ENCODE results near the gene PIH1D1.

PIH1D1 gene

DNA sequence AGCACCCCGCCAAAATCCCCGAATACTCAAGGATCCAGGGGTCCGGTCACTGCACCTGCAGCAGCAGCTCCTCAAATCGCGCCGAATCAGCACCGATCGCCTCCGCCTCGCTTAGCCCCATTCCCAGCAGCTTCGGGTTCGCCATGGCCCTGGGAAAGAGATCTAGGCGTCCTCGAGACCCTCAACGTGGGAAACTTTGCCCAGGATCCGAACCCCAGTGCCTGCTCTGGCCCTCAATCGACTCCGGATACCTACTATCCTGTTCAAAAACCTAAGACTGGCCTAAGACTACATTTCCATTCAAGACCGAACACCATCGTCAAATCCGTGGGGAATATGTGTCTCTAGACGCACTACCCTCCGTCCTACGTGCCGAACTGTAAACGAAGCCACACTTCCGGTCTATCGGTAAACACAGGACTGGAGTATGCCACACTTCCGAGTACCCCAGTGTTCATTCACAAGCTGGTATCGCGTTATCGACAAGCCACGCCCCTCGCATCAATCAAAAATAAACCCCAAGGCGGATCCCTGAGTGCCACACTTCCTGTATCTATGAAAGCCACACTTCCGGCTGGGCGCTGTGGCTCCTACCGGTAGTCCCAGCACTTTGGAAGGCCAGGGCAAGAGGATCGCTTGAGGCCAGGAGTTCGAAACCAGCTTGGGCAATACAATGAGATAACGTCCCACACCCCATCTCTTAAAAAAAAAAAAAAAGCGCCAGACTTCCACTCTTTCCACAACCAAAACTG, at the start of gene PIH1D1:
Gene PIH1D1, minus strand, starts transcription at position 385 of the 752 bp plus-strand sequence. Its CDS starts 240 bp downstream, at position 145.
- peak; percentile 100 for DNase-seq

DNA sequence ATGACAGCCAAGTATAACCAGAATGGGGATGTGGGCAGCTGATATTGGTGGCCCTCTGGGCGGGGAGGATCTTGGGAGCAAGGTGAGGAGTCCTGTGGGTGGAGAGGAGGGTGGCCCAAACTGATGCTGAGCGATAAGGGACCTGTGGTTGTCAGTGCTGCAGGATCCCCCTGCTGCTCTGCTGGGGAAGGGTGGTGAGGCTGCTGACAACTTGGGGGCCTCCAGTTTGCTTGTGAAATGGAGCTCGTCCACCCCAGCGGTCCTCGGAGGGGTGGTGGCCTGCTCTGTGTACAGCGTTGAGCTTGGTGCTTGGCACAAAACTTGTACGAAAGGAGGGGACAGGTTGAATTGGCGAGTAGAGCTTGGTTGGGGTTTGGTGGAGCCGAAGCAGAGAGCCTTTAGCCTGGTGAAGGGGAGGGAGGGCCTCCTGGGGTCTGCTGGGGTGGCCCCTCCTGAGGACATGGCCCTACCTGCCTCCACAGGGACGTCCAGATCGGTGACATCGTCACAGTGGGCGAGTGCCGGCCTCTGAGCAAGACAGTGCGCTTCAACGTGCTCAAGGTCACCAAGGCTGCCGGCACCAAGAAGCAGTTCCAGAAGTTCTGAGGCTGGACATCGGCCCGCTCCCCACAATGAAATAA, 47.5 kb upstream of the PIH1D1 start:
- no peak for DNase-seq

DNA sequence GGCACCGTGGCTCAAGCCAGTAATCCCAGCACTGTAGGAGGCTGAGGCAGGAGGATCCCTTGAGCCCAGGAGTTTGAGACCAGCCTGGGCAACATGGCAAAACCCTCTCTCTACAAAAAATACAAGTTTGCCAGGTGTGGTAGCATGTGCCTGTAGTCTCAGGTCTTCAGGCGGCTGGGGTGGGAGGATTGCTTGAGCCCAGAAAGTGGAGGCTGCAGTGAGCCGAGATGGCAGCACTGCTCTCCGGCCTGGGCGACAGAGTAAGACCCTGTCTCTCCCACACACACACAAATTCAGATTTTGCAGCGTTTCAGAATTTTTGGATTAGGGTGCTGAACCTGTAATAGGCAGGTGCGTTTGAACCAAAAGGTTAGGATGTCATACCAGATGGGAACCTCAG, 46.9 kb upstream of the PIH1D1 start:
- DNase-seq: no peak

DNA sequence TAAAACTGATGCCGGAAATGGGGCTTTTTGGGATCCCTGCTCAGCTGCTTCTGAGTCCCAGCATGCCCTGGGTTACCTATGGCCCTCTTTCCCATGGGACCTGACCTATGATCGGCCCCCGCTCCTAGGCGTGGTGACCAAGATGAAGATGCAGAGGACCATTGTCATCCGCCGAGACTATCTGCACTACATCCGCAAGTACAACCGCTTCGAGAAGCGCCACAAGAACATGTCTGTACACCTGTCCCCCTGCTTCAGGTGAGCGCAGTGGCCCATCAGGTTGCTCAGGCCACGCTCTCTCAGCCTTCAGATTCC, 46.1 kb upstream of the PIH1D1 start:
- no peak for DNase-seq

DNA sequence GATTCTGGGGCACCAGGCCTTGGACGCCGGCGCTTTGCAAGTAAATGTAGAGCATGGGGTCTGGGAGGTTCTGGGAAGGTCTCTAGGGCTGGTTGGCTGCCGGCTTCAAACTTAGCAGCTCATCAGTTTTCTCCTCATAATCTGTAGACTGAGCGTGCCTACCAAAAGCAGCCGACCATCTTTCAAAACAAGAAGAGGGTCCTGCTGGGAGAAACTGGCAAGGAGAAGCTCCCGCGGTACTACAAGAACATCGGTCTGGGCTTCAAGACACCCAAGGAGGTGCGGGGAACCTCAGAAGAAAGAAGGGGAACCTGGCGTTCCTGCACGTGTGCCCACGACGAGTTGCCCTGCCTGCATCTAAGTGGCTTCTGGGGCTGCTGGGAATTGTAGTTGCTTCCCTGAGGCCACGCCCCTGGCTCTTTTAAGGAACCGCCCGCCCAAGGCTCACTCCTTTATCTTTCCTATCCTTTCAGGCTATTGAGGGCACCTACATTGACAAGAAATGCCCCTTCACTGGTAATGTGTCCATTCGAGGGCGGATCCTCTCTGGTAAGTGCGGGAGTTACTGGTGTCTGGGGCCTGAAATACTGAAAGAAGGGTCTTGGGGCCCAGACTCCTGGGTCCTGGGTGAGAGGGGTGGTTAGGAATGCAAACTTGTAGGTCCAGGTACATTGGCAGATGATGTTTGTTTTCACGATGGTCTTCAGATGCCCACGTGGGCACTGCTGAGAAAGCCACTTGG, 45.6 kb upstream of the PIH1D1 start:
- DNase-seq: peak; percentile 59

DNA sequence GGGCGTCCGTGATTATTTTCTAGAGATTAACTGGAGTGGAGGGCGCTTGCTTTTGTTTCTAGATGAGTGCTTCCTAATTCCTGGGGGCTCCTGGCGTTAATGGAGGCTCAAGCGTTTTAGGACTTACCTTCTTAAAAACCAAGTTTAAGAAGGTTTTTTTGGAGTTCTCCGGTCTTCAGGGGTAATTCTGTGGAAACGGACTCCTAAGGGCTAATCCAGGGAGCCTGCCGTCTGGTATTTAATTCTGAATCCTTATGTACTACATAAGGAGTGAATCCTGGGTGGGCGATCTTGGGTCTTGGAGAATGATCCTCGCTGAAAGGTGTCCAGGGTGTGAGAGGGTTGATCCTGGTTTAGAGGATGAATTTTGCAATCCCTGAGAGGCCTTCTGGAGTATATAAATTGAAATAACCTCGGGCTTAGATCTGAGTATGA, 45.0 kb upstream of the PIH1D1 start:
- no peak for DNase-seq

DNA sequence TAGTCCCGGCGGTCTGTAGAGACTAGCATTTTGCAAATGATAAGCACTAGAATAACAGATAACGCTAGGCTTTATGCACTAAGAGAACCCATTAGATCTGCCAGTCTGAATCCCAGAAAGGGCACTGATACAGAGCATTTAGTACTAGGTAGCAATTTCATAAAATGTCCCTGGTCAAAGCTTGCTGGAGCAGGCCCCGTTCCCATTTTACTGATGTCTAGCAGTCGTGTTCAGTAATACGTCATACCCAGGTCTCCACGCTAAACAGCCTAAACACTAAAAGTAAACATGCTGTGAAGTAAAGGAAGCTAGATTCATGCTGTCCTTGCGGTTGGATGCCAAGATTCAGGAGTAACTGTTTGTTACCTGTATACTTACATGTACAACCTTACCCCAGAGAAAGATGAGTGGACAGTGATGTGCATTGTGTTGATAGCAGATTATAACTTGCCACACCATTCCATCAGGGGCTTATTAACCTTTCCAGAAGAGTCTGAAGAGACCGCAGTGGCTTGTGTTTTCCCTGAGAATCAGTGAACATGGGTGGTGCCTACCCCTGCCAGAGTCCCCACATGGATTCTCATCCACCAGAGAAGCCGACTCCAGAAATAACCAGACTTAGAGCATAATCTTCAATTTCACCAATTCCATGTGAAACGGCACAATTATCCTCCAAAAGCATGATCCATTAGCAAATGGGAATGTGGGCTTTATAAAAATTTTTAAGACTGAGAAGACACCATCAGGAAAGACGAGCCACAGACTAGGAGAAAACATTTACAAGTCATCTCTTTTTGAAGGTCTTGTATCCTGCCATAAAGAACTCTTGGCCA, 41.2 kb upstream of the PIH1D1 start:
- peak; percentile 39 for DNase-seq

DNA sequence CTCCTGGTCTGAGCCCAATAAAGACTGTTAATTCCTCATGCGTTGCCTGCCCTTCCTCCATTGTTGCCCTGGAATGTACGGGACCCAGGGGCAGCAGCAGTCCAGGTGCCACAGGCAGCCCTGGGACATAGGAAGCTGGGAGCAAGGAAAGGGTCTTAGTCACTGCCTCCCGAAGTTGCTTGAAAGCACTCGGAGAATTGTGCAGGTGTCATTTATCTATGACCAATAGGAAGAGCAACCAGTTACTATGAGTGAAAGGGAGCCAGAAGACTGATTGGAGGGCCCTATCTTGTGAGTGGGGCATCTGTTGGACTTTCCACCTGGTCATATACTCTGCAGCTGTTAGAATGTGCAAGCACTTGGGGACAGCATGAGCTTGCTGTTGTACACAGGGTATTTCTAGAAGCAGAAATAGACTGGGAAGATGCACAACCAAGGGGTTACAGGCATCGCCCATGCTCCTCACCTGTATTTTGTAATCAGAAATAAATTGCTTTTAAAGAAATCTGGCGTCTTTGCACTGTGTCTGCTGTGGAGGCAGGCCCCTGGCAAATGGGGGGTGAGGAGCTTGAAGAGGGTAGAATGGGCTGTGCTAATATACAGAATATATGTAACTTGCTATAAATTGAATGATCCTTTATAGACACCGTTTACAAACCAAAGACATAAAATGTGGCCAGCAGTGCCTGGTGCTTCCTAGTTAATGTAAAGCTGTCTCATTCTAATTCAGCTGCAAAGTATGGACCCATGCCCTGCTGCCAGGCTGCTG, 40.4 kb upstream of the PIH1D1 start:
- no peak for DNase-seq

DNA sequence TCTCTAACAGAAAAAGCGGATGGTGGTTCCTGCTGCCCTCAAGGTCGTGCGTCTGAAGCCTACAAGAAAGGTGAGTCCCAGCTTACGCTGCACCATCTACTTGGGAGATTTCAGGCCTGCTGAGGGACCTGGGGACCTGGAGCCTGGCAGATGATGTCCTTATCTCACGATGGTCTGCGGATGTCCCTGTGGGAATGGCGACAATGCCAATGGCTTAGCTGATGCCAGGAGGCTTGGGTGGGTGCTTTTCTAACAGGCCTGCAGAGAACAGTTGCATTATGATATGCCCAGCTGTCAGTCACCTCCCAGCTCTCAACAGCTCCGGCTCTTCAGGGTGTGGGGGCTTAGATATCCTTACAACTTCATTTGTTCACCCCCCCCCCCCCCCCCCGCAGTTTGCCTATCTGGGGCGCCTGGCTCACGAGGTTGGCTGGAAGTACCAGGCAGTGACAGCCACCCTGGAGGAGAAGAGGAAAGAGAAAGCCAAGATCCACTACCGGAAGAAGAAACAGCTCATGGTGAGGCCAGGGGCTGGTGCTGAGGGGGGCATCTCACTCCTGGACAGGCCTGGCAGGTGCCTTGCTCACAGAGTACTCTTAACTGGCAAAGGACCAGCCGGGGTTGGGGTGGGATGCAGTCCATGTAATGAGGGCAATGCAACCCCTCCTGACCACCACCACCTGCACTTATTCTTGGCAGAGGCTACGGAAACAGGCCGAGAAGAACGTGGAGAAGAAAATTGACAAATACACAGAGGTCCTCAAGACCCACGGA, 39.6 kb upstream of the PIH1D1 start:
- no peak for DNase-seq

DNA sequence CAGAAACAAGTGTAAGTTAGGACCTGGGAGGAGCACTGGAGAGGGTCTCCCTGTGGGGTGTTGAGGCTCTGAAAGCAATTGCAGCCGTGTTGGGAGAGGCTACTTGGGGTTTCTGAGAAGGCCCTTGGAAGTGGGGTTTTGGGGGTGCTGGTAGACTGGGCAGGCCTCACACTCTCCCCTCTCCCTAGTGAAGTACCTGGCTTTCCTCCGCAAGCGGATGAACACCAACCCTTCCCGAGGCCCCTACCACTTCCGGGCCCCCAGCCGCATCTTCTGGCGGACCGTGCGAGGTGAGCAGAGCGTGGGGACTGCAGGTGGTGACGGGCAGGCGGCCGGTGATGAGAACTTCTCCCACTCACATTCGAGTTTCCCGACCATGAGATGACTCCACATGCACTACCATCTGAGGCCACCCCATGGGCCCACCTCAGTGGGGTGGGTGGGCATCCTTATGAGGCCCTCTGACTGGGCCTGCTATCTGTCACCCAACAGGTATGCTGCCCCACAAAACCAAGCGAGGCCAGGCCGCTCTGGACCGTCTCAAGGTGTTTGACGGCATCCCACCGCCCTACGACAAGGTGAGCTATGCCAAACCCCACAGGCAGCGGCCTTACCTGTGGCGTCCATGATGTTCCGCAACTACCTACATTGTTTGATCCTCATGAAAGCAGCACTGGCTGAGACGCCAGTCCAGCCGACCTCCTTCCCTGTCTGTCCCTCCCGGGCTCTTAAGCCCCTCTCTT, 38.8 kb upstream of the PIH1D1 start:
- DNase-seq: no peak

DNA sequence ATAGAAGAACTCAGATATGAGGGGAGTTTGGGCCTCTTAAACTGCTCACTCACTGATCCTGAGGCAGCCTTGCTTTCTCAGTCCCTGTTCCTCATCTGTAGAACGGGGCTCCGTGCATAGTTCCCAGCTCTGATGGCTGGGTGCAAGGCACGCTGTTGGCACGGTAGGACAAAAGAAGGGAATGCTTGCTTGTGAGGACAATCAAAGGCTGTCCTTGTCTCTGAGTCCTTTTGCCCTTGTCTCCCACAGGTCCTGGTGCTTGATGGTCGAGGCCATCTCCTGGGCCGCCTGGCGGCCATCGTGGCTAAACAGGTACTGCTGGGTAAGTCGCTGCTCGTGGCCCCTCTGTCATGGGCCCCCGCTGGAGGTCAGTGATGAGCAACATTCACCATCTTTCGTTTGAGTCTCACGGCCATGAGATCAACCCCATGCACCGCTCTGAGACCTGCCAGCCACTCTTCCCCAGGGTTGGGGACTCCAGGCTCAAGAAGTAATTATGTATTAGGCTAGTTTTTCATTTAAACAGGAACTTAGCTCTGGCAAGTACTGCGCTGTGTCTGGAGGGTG, 38.1 kb upstream of the PIH1D1 start:
- no peak for DNase-seq

DNA sequence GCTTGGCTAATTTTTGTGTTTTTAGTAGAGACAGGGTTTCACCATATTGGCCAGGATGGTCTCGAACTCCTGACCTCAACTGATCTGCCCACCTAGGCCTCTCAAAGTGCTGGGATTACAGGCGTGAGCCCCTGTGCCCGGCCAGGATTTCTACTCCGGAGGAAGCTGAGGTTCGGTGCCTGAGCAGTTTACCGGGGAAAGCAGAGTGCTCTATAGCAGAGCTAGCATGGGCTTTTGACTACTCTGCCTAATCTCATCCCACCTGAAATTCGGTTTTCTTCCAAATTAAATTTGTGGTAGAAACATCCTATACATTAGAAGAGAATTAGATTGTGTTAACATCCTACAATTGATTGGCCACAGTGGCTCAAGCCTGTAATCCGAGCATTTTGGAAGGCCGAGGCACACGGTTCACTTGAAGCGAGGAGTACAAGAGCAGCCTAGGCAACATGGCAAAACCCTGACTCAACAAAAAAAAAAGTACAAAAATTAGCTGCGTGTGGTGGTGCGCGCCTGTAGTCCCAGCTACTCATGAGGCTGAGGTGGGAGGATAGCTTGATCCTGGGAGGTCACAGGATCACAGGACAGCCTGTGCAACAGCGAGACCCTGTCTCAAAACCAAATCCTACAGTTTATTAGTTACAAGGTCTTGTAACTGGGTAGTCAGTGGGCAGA, 37.4 kb upstream of the PIH1D1 start:
- no peak for DNase-seq

DNA sequence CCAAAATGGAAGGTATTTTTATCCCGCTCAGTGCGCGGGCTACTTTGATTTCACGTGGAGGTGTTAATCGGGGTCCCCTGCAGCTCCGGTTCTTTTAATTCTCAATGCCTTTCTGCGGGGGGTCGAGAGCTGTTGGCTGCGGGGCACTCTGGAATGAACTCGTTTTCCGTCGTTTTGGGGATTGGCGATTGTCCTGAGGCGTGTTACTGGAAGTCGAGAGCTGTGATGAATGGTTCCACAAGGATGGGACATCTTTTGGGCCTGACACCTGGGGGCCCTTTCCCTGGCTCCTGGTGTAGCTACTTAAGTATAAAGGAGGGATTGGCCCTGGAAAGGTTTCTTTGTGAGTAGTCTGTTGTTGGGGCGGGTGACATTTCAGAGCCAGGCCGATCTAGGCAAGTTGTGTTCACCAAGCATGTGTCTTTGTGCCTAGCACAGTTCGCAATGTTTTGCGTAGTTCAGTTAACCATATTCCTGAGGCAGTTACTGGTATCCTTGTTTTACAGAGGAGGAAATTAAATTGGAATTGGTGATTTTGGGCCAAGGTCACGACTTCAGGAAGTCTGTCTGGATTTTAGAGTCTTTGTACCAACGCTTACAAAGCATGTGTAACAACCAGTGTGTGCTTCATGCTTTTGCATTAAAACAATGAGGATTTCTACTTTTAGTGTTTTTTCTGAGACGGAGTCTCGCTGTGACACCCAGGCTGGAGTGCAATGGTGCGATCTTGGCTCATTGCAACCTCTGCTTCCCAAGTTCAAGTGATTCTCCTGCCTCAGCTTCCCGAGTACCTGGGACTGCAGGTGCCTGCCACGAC, 36.6 kb upstream of the PIH1D1 start:
- DNase-seq: no peak

DNA sequence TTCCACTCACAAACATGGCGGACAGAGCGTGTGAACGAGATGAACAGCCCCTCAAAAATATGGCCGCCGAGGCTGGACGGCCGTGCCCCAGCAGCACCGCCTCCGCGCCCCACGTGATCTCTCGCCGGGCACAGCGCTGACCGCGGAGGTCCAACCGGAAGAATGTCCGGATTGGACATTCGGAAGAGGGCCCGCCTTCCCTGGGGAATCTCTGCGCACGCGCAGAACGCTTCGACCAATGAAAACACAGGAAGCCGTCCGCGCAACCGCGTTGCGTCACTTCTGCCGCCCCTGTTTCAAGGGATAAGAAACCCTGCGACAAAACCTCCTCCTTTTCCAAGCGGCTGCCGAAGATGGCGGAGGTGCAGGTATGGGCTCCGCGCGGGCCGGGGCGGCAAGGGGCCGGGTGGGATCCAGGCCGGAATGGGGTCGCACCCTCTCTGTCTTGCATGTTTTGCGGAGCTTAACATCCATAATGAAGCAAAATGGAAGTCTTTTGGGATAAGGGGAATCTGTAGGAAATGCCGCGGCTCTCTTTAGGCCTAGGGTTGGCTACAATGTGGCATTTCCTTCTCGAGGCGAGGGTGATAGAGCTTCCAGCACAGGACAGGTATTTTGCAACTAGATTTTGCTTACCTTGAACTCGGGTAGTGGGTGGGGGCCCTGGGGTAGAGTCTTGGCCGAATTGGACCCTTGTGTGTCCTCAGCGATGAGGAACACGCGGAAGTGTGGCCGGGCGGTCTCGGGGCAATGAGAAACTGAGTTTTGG, 35.8 kb upstream of the PIH1D1 start, which contains the start of gene RPL13A:
Gene RPL13A, plus strand, starts transcription at position 332 of the 769 bp plus-strand sequence. Its CDS starts 22 bp downstream, at position 354.
- peak; percentile 99 for DNase-seq

DNA sequence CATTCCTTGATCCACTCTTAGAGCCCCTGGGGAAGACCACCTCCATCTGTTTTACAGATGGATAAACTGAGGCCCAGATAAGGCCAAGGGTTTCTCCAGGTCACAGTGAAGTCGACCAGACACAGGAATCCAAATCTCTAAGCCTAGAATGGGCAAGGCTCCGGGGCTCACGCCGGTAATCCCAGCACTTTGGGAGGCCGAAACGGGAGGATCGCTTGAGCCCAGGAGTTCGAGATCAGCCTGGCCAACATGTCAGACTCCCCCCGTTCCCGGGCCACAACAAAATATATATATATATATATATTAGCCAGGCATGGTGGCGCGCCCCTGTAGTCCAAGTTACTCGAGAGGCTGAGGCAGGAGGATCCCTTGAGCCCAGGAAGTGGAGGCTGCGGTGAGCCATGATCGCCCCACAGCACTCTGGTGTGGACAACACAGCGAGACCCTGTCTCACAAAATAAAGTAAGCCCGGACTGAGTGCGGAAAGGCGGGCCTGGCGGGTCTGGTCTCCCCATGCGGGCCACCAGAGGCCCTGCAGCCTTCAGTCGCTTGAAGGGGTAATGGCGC, 35.2 kb upstream of the PIH1D1 start:
- DNase-seq: no peak

DNA sequence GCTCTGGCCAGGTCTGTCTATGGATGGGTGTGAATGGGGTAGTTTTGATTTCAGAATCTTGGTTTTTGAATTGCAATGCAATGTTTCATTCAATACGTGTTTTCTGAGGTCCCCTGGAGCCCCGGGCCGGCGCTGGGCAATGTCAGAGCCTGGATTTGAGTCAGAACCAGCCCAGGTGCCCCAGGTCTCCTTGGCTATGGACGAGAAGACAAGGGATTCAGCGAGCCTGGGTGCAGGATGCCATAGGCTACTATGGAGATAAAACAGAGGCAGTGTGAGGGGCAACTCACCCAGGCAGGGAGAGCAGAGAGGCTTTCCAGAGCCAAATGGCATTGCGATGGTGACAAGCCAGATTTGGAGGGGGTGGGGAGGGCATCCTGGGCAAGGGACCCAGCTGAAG, 34.6 kb upstream of the PIH1D1 start:
- DNase-seq: no peak

DNA sequence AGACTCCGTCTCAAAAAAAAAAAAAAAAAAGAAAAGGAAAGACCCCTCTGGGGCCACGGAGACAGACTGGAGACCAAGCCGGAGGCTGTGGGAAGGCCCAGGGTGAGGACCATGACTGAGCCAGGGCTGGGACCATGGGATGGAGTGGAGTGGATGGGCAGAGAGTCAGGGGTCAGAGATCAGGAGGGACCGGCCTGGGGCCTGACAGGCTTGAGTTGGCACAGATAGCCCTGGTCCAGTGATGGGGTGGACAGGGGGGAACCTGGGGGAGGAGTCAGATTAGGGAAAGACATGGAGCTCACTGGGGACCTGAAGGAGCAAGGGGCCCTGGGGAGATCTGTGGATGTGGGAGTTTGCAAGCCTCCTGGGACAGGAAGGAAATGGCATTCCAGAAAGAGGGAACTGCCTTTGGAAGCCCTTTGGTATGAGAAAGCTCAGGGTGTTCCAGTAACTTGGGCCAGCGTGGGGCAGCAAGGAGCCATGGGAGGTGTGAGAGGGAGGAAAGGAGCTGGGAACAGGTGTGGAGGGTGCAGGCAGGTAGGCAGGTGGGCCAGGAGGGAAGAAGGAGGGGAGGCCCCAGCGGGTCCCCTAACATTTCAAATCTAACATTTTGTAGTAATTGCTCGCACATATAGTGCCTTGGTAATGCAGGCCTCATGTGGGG, 29.5 kb upstream of the PIH1D1 start:
- no peak for DNase-seq

Data from fibroblast of skin of right biceps (primary cell).